Progenitor cell of endocrine pancreas (in vitro differentiated cells): ENCODE data around the gene TTC23. TPM values are rescaled to one million over a fixed set of nuclear protein-coding genes. Genes with fewer than 3 reads are reported as not detected.

Experiments used
- DNase-seq: peaks from one replicate; pipeline ENCODE4 v3.0.0; 2021; ENCODE audit warnings: low spot score; ENCODE audit not compliant: unreplicated experiment
- H3K27ac Mint-ChIP-seq: 2 replicates; pipeline ENCODE4 v1.8.0; 2021; ENCODE audit warnings: mild to moderate bottlenecking, moderate library complexity, mixed read lengths
- H3K27me3 Mint-ChIP-seq: 2 replicates; pipeline ENCODE4 v1.8.0; 2021; ENCODE audit warnings: mixed read lengths
- H3K36me3 Mint-ChIP-seq: 2 replicates; pipeline ENCODE4 v1.8.0; 2022; ENCODE audit warnings: mixed read lengths; ENCODE audit not compliant: insufficient read depth
- H3K4me1 Mint-ChIP-seq: 2 replicates; pipeline ENCODE4 v1.8.0; 2021; ENCODE audit warnings: low read depth, mixed read lengths
- H3K4me3 Mint-ChIP-seq: 2 replicates; pipeline ENCODE4 v1.8.0; 2021; ENCODE audit warnings: low read depth, mild to moderate bottlenecking, moderate library complexity, mixed read lengths
- H3K9me3 Mint-ChIP-seq: 2 replicates; pipeline ENCODE4 v1.8.0; 2021; ENCODE audit warnings: low read depth, mixed read lengths
- total RNA-seq: library from RNA; stranded (reverse); gene quantifications from 2 replicates; pipeline ENCODE4 v1.2.1, GENCODE V29; 2021
- TF ChIP-seq, protein P1 (sequence below): fragments of 200-600 bp; sonication (generic); IDR thresholded peaks from one replicate; pipeline ENCODE4 v1.5.0; 2021; ENCODE audit warnings: antibody characterized with exemption, mild to moderate bottlenecking; ENCODE audit not compliant: unreplicated experiment

TTC23 gene
- total RNA-seq, 1 donor from 2014 or later = 28.4 TPM

DNA sequence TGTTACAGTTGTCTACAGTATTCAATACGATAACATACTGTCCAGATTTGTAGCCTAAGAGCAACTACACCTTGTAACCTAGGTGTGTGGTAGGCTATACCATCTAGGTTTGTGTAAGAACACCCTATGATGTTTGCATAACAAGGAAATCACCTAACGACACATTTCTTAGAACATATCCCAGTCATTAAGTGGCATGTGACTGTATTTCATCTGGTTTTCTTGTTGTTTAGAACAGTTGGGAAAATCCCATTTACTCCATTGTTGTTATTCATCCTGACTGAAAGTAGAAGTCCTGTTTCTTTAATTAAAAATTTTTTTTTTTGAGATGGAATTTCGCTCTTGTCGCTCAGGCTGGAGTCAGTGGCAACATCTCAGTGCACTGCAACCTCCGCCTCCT, 33.2 kb upstream of the TTC23 start:
- peaks cover 5% of the 10 kb centered on the region for H3K9me3 Mint-ChIP-seq
- no peaks in the 10 kb centered on the region for H3K4me1 Mint-ChIP-seq
- H3K4me3 Mint-ChIP-seq = no peak overlapping the region
- no peak overlapping the region for H3K27ac Mint-ChIP-seq
- H3K36me3 Mint-ChIP-seq = peaks cover 12% of the 10 kb centered on the region
- TF ChIP-seq, protein P1, sequence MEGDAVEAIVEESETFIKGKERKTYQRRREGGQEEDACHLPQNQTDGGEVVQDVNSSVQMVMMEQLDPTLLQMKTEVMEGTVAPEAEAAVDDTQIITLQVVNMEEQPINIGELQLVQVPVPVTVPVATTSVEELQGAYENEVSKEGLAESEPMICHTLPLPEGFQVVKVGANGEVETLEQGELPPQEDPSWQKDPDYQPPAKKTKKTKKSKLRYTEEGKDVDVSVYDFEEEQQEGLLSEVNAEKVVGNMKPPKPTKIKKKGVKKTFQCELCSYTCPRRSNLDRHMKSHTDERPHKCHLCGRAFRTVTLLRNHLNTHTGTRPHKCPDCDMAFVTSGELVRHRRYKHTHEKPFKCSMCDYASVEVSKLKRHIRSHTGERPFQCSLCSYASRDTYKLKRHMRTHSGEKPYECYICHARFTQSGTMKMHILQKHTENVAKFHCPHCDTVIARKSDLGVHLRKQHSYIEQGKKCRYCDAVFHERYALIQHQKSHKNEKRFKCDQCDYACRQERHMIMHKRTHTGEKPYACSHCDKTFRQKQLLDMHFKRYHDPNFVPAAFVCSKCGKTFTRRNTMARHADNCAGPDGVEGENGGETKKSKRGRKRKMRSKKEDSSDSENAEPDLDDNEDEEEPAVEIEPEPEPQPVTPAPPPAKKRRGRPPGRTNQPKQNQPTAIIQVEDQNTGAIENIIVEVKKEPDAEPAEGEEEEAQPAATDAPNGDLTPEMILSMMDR = no peak
- DNase-seq = no peak
- H3K27me3 Mint-ChIP-seq = no peaks in the 10 kb centered on the region

DNA sequence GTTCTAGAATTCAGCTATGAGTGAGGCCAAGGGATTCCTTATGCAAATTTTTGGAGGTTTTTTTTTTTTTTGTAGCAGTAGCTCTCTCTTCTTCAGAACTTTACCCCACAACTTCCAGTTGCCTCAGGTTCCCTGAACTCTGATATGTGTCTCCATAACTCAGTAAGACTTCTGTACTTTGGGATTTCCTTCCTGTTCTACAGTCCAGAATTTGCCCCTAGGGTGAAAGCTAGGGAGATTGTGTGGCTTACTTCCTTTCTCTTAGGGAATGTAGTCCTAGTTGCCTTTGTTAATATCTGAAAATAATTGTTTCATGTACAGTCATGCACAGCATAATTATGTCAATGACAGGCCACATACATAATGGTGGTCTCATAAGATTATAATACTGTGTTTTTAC, 32.7 kb upstream of the TTC23 start:
- Mint-ChIP-seq H3K36me3 (peaks cover 12% of the 10 kb centered on the region), H3K4me1 (no peaks in the 10 kb centered on the region), H3K4me3 (no peak overlapping the region), H3K9me3 (peaks cover 5% of the 10 kb centered on the region), H3K27ac (no peak overlapping the region), H3K27me3 (no peaks in the 10 kb centered on the region)
- TF ChIP-seq, protein P1 = no peak
- DNase-seq = no peak

DNA sequence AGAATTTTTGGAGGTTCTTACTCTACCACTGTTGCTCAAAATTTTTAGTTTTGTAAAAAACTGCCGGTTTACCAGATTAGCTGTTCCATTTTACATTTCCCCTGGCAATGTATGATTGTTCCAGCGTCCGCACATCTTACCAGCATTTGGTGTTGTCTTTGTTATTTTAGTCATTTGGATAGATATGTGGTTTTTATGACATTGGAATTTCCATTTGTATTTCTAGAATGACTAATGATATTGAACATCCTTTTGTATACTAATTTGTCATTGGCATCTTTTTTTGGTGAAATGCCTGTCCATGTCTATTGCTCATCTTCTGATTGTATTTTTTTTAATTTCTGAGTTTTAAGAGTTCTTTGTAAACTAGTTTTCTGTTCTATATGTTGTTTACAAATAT, 30.4 kb upstream of the TTC23 start:
- Mint-ChIP-seq H3K27ac (no peak overlapping the region), H3K36me3 (peaks cover 12% of the 10 kb centered on the region), H3K27me3 (no peaks in the 10 kb centered on the region), H3K9me3 (peaks cover 5% of the 10 kb centered on the region), H3K4me1 (no peaks in the 10 kb centered on the region), H3K4me3 (no peak overlapping the region)
- DNase-seq = no peak
- TF ChIP-seq, protein P1 = no peak

DNA sequence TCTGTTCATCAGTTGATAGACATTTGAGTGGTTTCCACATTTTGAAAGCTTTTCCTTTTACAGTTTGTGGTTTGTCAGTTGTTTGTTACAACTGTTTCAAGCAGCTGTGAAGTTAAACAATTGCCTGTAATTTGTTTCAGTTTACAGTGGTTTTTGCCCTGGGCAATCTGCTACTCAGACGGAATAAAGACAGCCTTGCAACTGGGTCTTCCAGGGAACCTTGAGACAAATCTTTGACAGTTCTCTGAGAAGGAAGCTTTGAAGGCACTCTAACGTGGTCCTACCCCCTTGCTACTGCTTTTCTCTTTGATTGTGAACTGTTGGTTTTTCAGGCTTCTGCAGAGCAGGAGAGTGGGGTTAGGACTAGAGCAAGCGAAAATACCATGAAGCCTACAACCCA, 29.9 kb upstream of the TTC23 start:
- H3K4me3 Mint-ChIP-seq = no peak overlapping the region
- TF ChIP-seq, protein P1 = no peak
- no peak for DNase-seq
- H3K4me1 Mint-ChIP-seq = no peaks in the 10 kb centered on the region
- H3K36me3 Mint-ChIP-seq = peaks cover 12% of the 10 kb centered on the region
- H3K9me3 Mint-ChIP-seq = peaks cover 5% of the 10 kb centered on the region
- H3K27me3 Mint-ChIP-seq = no peaks in the 10 kb centered on the region
- H3K27ac Mint-ChIP-seq = no peak overlapping the region

DNA sequence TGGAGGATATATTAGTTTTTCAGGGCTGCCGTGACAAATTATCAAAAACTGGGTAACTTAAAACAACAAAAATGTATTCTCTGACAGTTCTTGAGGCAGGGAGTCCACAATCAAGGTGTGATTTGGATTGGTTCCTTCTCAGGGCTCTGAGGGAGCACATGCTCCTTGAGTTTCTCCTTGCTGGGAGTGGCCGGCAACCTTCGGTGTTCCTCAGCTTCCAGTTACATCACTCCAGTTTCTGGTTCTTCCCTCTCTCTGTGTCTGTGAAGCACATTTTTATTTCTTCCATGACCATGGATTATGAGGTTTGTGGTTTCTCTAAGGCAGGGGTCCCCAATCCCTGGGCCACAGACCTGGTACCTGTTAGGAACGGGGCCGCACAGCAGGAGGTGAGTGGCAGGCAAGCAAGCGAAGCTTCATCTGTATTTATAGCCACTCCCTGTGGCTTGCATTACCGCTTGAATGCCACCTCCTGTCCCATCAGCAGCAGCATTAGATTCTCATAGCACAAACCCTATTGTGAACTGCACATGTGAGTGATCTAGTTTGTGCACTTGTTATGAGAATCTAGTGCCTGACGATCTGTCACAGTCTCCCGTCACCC, 26.2 kb upstream of the TTC23 start:
- no peaks in the 10 kb centered on the region for H3K4me1 Mint-ChIP-seq
- peaks cover 12% of the 10 kb centered on the region for H3K36me3 Mint-ChIP-seq
- H3K4me3 Mint-ChIP-seq = no peak overlapping the region
- peaks cover 5% of the 10 kb centered on the region for H3K9me3 Mint-ChIP-seq
- no peak for DNase-seq
- no peak overlapping the region for H3K27ac Mint-ChIP-seq
- H3K27me3 Mint-ChIP-seq = no peaks in the 10 kb centered on the region
- TF ChIP-seq, protein P1 = no peak
